Camera-type eye (tissue), 1 donor: ENCODE data around the gene NFKBIA. TPM values are rescaled to one million over a fixed set of nuclear protein-coding genes. Genes with fewer than 3 reads are reported as not detected.

Source experiments
- total RNA-seq: library from RNA; depleted of rRNA; stranded (reverse); fragments of >200 nt; gene quantifications from one replicate; pipeline ENCODE4 v1.2.3, GENCODE V29; 2014

The NFKBIA gene
- total RNA-seq = 149 TPM

GRCh38 chr14:35404449-35405303 lies at the start of gene NFKBIA:
NFKBIA (minus strand) TSS chr14:35404749; CDS start chr14:35404644, 105 bp downstream.

Other genes with a start within 250 kb of the NFKBIA start
- gene PSMA6, start 112.4 kb downstream of the NFKBIA start, total RNA-seq = 141 TPM
- 24.3 TPM for gene INSM2, start 129.4 kb upstream of the NFKBIA start, total RNA-seq